Gastroesophageal sphincter (tissue), 4 donors: ENCODE data around the gene ZNF697. TPM values are rescaled to one million over a fixed set of nuclear protein-coding genes. Genes with fewer than 3 reads are reported as not detected.

ENCODE experiments used
- ATAC-seq: fragments of 150-250 bp; one replicate; pipeline ENCODE4 v1.9.1; 2016; ENCODE audit warnings: mild to moderate bottlenecking, moderate library complexity
- H3K27ac ChIP-seq, 4 donors: fragments of 200-600 bp; sonication (generic) in 3 of 4; 1 replicate in 3 of 4; 2 replicates in 1 of 4; pipeline ENCODE4 v1.5.1; 2016 to 2019
- H3K27me3 ChIP-seq: fragments of 200-600 bp; sonication (generic); one replicate; pipeline ENCODE4 v1.5.1; 2019
- H3K36me3 ChIP-seq, 2 donors: fragments of 200-600 bp; sonication (generic); one replicate each; pipeline ENCODE4 v1.5.1; 2019; ENCODE audit warnings: control low read depth in 1 of 2
- H3K4me1 ChIP-seq, 3 donors: fragments of 200-600 bp; sonication (generic); 1 replicate in 2 of 3; 2 replicates in 1 of 3; pipeline ENCODE4 v1.5.1; 2016 to 2019; ENCODE audit warnings: control low read depth in 2 of 3
- H3K4me3 ChIP-seq, 2 donors: fragments of 200-600 bp; sonication (generic); one replicate each; pipeline ENCODE4 v1.5.1; 2019; ENCODE audit warnings: mild to moderate bottlenecking in 1 of 2, moderate library complexity in 1 of 2
- H3K9me3 ChIP-seq, 3 donors: fragments of 200-600 bp; sonication (generic); one replicate each; pipeline ENCODE4 v1.5.1; 2017 to 2019; ENCODE audit warnings: control low read depth in 2 of 3
- EP300 ChIP-seq: sonication (generic); formaldehyde crosslinking; IDR thresholded peaks from one replicate; pipeline ENCODE4 v1.6.1; 2017; ENCODE audit warnings: antibody characterized with exemption, mild to moderate bottlenecking
- POLR2A ChIP-seq, 2 donors: fragments of 450-650 bp; IDR thresholded peaks; one replicate each; pipeline ENCODE4 v1.6.1; 2017; ENCODE audit warnings: antibody characterized with exemption in 2 of 2, mild to moderate bottlenecking in 2 of 2, moderate library complexity in 1 of 2
- POLR2AphosphoS5 ChIP-seq: sonication (generic); formaldehyde crosslinking; IDR thresholded peaks from one replicate; pipeline ENCODE4 v1.6.1; 2017; ENCODE audit warnings: antibody characterized with exemption
- WGBS, 2 donors: methylation state at CpG; one replicate each; pipeline ENCODE4 v1.1.5; 2018; ENCODE audit warnings: low coverage in 1 of 2; 5-methylcytosine and 5-hydroxymethylcytosine counted together
- total RNA-seq, 4 donors: library from RNA; depleted of rRNA; stranded (reverse); fragments of >200 nt; gene quantifications; one replicate each; pipeline ENCODE4 v1.1.0, GENCODE V29; 2016
- TF ChIP-seq, protein P1 (sequence below), 4 experiments: fragments of 200-600 bp in 2 of 4; fragments of 450-650 bp in 2 of 4; sonication (generic) in 1 of 4; IDR thresholded peaks; one replicate each; pipeline ENCODE4 v1.5.1; 2017 to 2019; ENCODE audit warnings: antibody characterized with exemption in 4 of 4, mild to moderate bottlenecking in 2 of 4, moderate library complexity in 2 of 4

ZNF697 gene
- total RNA-seq, 4 donors from 2014 or later: 2.6 to 5.6 (median 4.6) TPM

DNA sequence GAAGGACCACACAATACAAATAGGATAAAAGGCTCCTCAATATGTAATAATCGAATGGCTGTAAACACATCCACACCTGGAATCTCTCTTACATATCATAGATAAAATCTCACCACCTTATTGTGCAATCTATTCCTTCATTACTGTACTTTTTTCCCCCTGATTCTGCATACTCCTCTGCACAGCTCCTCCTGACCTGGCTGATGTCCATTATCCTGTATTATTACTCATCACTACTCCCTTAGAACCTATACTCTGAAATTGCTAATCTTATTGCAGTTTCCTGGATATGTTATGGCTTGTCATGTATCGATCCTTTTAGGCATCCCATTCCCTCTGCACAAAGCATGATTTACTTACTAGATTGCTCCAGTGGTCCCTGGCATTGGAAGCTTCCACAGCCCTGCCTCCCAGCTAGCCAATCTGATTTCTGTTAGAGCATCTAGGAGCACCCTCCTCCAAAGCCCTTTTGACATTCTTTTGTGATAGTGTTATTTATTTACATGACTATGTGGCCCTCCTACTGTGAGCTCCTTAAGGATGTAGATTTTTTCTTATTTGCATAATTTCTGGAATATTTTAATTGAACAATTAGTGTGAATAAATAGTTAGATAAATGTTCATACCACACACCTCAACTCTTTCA is 39.5 kb upstream of the ZNF697 start:
- H3K27ac ChIP-seq: no peak overlapping the region
- no peak for ATAC-seq
- TF ChIP-seq, protein P1, sequence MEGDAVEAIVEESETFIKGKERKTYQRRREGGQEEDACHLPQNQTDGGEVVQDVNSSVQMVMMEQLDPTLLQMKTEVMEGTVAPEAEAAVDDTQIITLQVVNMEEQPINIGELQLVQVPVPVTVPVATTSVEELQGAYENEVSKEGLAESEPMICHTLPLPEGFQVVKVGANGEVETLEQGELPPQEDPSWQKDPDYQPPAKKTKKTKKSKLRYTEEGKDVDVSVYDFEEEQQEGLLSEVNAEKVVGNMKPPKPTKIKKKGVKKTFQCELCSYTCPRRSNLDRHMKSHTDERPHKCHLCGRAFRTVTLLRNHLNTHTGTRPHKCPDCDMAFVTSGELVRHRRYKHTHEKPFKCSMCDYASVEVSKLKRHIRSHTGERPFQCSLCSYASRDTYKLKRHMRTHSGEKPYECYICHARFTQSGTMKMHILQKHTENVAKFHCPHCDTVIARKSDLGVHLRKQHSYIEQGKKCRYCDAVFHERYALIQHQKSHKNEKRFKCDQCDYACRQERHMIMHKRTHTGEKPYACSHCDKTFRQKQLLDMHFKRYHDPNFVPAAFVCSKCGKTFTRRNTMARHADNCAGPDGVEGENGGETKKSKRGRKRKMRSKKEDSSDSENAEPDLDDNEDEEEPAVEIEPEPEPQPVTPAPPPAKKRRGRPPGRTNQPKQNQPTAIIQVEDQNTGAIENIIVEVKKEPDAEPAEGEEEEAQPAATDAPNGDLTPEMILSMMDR (IDR thresholded peaks at IDR 0.05): no peak
- TF ChIP-seq EP300 (no peak), POLR2A (IDR thresholded peaks at IDR 0.05) (no peak), POLR2AphosphoS5 (no peak)
- H3K4me1 ChIP-seq: no peaks in the 10 kb centered on the region
- no peaks in the 10 kb centered on the region for H3K36me3 ChIP-seq
- no peaks in the 10 kb centered on the region for H3K9me3 ChIP-seq
- no peaks in the 10 kb centered on the region for H3K27me3 ChIP-seq
- 70 to 83% methylated on average over 2 of the region's 2 CpGs for WGBS, 2 donors
- no peak overlapping the region for H3K4me3 ChIP-seq

DNA sequence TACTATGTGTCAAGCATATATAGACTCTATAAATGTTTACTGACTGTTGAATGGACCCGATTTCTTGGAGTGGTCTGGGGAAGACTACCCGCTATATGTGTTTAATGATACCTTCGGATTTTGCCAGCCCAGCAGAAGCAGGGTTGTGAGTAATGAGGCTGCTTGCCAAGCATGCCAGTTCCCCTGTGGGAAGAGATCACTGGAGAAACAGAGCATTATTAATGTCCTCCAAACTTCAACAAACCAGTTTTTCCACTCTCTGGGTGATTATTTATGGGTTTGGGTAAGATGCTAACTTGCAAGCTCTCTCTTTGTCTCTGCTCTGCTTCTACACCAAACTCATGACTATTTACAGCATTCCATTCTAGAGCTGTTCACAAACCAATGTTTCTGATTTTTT is 38.6 kb upstream of the ZNF697 start:
- WGBS, 2 donors: 17 to 93% methylated on average over 1 to 2 of the region's 3 CpGs
- no peak overlapping the region for H3K27ac ChIP-seq

DNA sequence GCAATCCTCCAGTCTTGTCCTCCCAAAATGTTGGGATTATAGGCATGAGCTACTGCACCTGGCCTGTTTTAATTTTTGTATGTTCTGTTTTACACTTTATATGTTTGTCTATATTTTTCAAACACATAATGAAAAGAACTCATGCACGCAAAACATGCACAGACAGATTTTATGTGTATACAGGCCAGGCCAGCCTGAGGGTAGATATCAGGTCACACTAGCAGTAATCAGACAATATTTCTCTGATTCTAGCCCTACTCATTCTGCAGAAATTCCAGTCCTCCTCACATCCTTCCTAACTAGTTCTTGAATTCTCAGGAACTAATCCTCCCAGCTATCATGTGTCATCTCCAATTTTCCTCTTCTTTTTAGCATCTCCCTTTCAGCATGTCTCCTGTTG is 35.8 kb upstream of the ZNF697 start:
- WGBS, 2 donors: 92% methylated on average over 1 of the region's 1 CpG; no CpG with 5 or more reads in 1 of the 2 donors
- no peak for TF ChIP-seq POLR2A (IDR thresholded peaks at IDR 0.05)
- TF ChIP-seq EP300: no peak
- no peak for TF ChIP-seq POLR2AphosphoS5
- TF ChIP-seq, protein P1 (IDR thresholded peaks at IDR 0.05): no peak
- ATAC-seq: no peak
- H3K9me3 ChIP-seq: no peaks in the 10 kb centered on the region
- H3K36me3 ChIP-seq: no peaks in the 10 kb centered on the region
- no peaks in the 10 kb centered on the region for H3K27me3 ChIP-seq
- no peak overlapping the region for H3K4me3 ChIP-seq
- H3K4me1 ChIP-seq: no peaks in the 10 kb centered on the region
- H3K27ac ChIP-seq: no peak overlapping the region

More for the DNA sequence above, 38.6 kb upstream of the ZNF697 start:
- no peaks in the 10 kb centered on the region for H3K9me3 ChIP-seq
- H3K4me3 ChIP-seq: no peak overlapping the region
- H3K27me3 ChIP-seq: no peaks in the 10 kb centered on the region
- ATAC-seq: no peak
- H3K4me1 ChIP-seq: no peaks in the 10 kb centered on the region
- TF ChIP-seq POLR2AphosphoS5 (no peak), EP300 (no peak), POLR2A (IDR thresholded peaks at IDR 0.05) (no peak)
- TF ChIP-seq, protein P1 (IDR thresholded peaks at IDR 0.05): no peak
- H3K36me3 ChIP-seq: no peaks in the 10 kb centered on the region

DNA sequence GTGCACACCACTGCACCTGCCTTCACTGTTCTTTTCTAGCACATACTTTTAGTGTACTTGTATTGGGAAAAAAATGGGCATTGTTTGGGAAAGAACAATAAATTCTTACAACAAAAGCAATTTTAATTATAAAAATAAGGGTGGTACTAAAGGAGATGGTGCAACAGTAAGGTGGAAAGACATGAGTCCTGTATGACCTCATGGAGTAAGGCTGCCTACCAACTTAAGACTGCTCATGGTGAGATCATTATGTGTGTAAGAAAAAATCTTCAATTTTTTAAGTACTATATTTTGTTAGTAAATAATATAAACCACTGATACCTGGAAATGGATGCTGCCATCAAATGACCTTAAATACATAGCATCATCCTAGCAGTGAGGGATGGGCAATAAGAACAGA is 34.1 kb upstream of the ZNF697 start:
- no peak overlapping the region for H3K27ac ChIP-seq
- TF ChIP-seq, protein P1 (IDR thresholded peaks at IDR 0.05): no peak
- no peak for TF ChIP-seq POLR2A (IDR thresholded peaks at IDR 0.05)
- no peak for TF ChIP-seq EP300
- H3K4me1 ChIP-seq: no peaks in the 10 kb centered on the region
- H3K9me3 ChIP-seq: no peaks in the 10 kb centered on the region
- ATAC-seq: no peak
- H3K27me3 ChIP-seq: no peaks in the 10 kb centered on the region
- no peaks in the 10 kb centered on the region for H3K36me3 ChIP-seq
- no peak overlapping the region for H3K4me3 ChIP-seq

DNA sequence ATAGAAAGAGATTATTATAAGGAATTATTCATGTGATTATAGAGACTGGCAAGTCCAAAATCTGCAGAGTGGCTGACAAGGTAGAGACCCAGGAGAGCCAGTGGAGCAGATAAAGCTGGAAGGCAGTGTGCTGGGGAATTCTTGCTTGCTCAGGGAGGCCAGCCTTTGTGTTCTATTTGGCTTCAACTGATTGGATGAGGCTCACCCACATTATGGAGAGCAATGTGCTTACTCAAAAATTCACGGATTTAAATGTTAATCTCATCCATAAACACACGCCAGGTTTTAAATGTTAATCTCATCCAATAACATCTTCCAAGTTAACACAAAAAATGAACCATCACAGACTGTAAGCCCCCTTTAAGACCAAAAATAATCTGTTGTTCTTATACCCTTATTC is 33.5 kb upstream of the ZNF697 start:
- H3K36me3 ChIP-seq: no peaks in the 10 kb centered on the region
- H3K9me3 ChIP-seq: no peaks in the 10 kb centered on the region
- TF ChIP-seq POLR2AphosphoS5 (no peak), POLR2A (IDR thresholded peaks at IDR 0.05) (no peak), EP300 (no peak)
- TF ChIP-seq, protein P1 (IDR thresholded peaks at IDR 0.05): no peak
- H3K4me1 ChIP-seq: no peaks in the 10 kb centered on the region
- H3K27ac ChIP-seq: no peak overlapping the region
- WGBS, 2 donors: 84 to 100% methylated on average over 2 of the region's 2 CpGs
- no peak for ATAC-seq
- no peaks in the 10 kb centered on the region for H3K27me3 ChIP-seq
- H3K4me3 ChIP-seq: no peak overlapping the region
